Adrenal gland (tissue), 12 donors: ENCODE results near the gene SESTD1. TPM values are rescaled to one million over a fixed set of nuclear protein-coding genes. Genes with fewer than 3 reads are reported as not detected.

Source experiments
- DNase-seq, 7 donors: peaks; one replicate each; pipeline ENCODE4 v3.0.0-alpha.2; 2019 to 2020
- H3K27ac ChIP-seq, 5 donors: fragments of 200-600 bp; sonication (generic) in 4 of 5; 1 replicate in 3 of 5; 2 replicates in 2 of 5; pipeline versions ENCODE4 v1.5.1 to v1.8.0; 2016 to 2020; ENCODE audit warnings: mild to moderate bottlenecking in 1 of 5
- H3K27me3 ChIP-seq: fragments of 200-600 bp; 2 replicates; pipeline ENCODE4 v1.8.0; 2021
- H3K36me3 ChIP-seq, 2 donors: fragments of 200-600 bp; replicated peaks in 1 of 2; 1 replicate in 1 of 2; 2 replicates in 1 of 2; pipeline versions ENCODE4 v1.5.1 to v1.8.0; 2018 to 2022
- H3K4me1 ChIP-seq, 2 donors: fragments of 200-600 bp; replicated peaks in 1 of 2; 1 replicate in 1 of 2; 2 replicates in 1 of 2; pipeline versions ENCODE4 v1.5.1 to v1.8.0; 2018 to 2021
- H3K4me3 ChIP-seq, 4 donors: fragments of 200-600 bp; sonication (generic) in 3 of 4; one replicate each; pipeline ENCODE4 v1.5.1; 2016 to 2018
- H3K9me3 ChIP-seq, 3 donors: fragments of 200-600 bp; sonication (generic) in 1 of 3; replicated peaks in 1 of 3; 1 replicate in 2 of 3; 2 replicates in 1 of 3; pipeline versions ENCODE4 v1.5.1 to v1.8.0; 2016 to 2021
- CTCF ChIP-seq, 6 experiments: fragments of 450-650 bp in 4 of 6; fragments of 200-600 bp in 2 of 6; sonication (generic) in 1 of 6; IDR thresholded peaks; 1 replicate in 5 of 6; 2 replicates in 1 of 6; pipeline versions ENCODE4 v1.5.1 to v1.8.0; 2016 to 2021; ENCODE audit warnings: antibody characterized with exemption in 6 of 6, mild to moderate bottlenecking in 2 of 6, moderate library complexity in 1 of 6
- POLR2A ChIP-seq, 2 donors: fragments of 450-650 bp; IDR thresholded peaks; one replicate each; pipeline ENCODE4 v1.6.1; 2017; ENCODE audit warnings: antibody characterized with exemption in 2 of 2, mild to moderate bottlenecking in 2 of 2, moderate library complexity in 1 of 2
- WGBS, 4 donors: extraction: QIAGEN DNeasy Blood & Tissue Kit in 2 of 4; methylation state at CpG; one replicate each; pipeline versions ENCODE4 v1.1.5 to v1.1.7; 2013 to 2017; 5-methylcytosine and 5-hydroxymethylcytosine counted together
- intact Hi-C, 2 donors: fragments of 100-400 bp; cut with DNase I; formaldehyde crosslinking; loops; one replicate each; pipeline versions ENCODE4 v1.14.1 to v1.15.0; 2022 to 2023
- polyA plus RNA-seq, 3 donors: library from polyadenylated mRNA; stranded (reverse); fragments of 200-250 nt in 2 of 3; fragments of 350-450 nt in 1 of 3; fragmentation: Illumina TruSeq in 1 of 3; extraction: RNeasy Lipid Tissue Mini Kit (QIAGEN cat#74804) in 1 of 3; gene quantifications; one replicate each; pipeline ENCODE4 v1.2.3, GENCODE V29; 2013 to 2014
- total RNA-seq, 9 donors: library from RNA; depleted of rRNA in 4 of 9; stranded (reverse); fragments of >200 nt in 4 of 9; fragments of 120-200 nt in 1 of 9; fragmentation: NEBNext Ultra II Directional in 1 of 9; extraction: Animal tissue kit (Norgen Biotek cat#: 25700) in 1 of 9; gene quantifications; one replicate each; pipeline versions ENCODE4 v1.1.0 to v1.2.4, GENCODE V29; 2013 to 2023
- donor health status: healthy with polysubstance abuse.
- donor health status: Bipolar disorder and iron deficiency.
- donor health status: DM: yes; HTN: yes; CAD: no.
- donor health status: DM: no; HTN: no; CAD: no.
- donor health status: DM: no; HTN: no; CAD: no.
- donor health status: DM: yes; HTN: yes; CAD: no.

SESTD1 gene
- total and polyA plus RNA-seq, 12 donors, result 4.7 to 28.2 (median 14.8) TPM

GRCh38 chr2:179129574-179130238, 134.9 kb downstream of the SESTD1 start:
- 49 to 66% (median 54%) methylated on average over 1 of the region's 1 CpG for WGBS, 4 donors
- TF ChIP-seq CTCF (IDR thresholded peaks at IDR 0.05) (peak; percentile 29 to 65 (median 48)), POLR2A (IDR thresholded peaks at IDR 0.05) (no peak)
- no peak overlapping the region for H3K4me3 ChIP-seq
- DNase-seq, result peak in 2 of 7 donors; percentile 2 to 10
- H3K9me3 ChIP-seq, result no peaks in the 10 kb centered on the region
- H3K27ac ChIP-seq, result no peak overlapping the region
- no peaks in the 10 kb centered on the region for H3K27me3 ChIP-seq
- intact Hi-C loops, result loop anchor here in 1 of 2 donors (10.0 kb wide), 1 partner anchor 235 kb away; no protein-coding TSS in a partner anchor
- no peaks in the 10 kb centered on the region for H3K36me3 ChIP-seq
- H3K4me1 ChIP-seq, result no peaks in the 10 kb centered on the region

GRCh38 chr2:179125404-179125803, 139.2 kb downstream of the SESTD1 start:
- H3K36me3 ChIP-seq, result no peaks in the 10 kb centered on the region
- TF ChIP-seq POLR2A (IDR thresholded peaks at IDR 0.05), result no peak
- TF ChIP-seq CTCF (IDR thresholded peaks at IDR 0.05), result no peak
- H3K27me3 ChIP-seq, result no peaks in the 10 kb centered on the region
- H3K27ac ChIP-seq, result no peak overlapping the region
- no peaks in the 10 kb centered on the region for H3K9me3 ChIP-seq
- DNase-seq, result no peak
- H3K4me1 ChIP-seq, result no peaks in the 10 kb centered on the region
- H3K4me3 ChIP-seq, result no peak overlapping the region
- WGBS, 4 donors, result 97 to 99% (median 98%) methylated on average over 3 of the region's 3 CpGs
- intact Hi-C loops, result loop anchor here in 1 of 2 donors (10.0 kb wide), 1 partner anchor 231 kb away; no protein-coding TSS in a partner anchor

DNA sequence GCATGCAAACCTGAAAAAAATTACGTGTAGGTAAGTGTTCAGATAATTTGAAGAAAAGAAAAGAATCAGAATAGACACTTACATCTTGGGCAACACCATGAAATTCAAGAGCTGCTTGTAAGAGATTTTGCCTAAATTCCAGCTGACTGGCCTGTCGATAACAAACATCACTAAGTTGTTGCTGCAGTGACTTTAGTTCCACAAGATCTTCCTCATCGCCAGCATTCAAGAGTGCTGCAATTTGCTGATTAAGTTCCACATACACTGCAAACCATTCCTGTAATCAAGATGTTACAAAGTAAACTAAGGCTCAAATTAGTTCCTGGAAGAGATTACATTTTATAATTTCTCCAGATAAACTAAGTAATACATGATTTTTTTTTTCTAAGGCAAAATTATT, 140.3 kb downstream of the SESTD1 start:
- H3K27ac ChIP-seq, result no peak overlapping the region
- no peaks in the 10 kb centered on the region for H3K27me3 ChIP-seq
- 78 to 94% (median 93%) methylated on average over 3 of the region's 3 CpGs for WGBS, 4 donors
- no peaks in the 10 kb centered on the region for H3K9me3 ChIP-seq
- H3K4me3 ChIP-seq, result no peak overlapping the region
- no peaks in the 10 kb centered on the region for H3K4me1 ChIP-seq
- TF ChIP-seq POLR2A (IDR thresholded peaks at IDR 0.05) (no peak), CTCF (IDR thresholded peaks at IDR 0.05) (no peak)
- no peak for DNase-seq
- no peaks in the 10 kb centered on the region for H3K36me3 ChIP-seq
- intact Hi-C loops, result loop anchor here in 1 of 2 donors (10.0 kb wide), 1 partner anchor 229 kb away; no protein-coding TSS in a partner anchor

- H3K27ac ChIP-seq, result no peak overlapping the region
- no peak for TF ChIP-seq CTCF (IDR thresholded peaks at IDR 0.05)
- TF ChIP-seq POLR2A (IDR thresholded peaks at IDR 0.05), result no peak
- 90 to 100% (median 96%) methylated on average over 1 of the region's 1 CpG for WGBS, 4 donors
- H3K4me3 ChIP-seq, result no peak overlapping the region
- intact Hi-C loops, result loop anchor here in 1 of 2 donors (10.0 kb wide), 1 partner anchor 228 kb away; no protein-coding TSS in a partner anchor
- H3K36me3 ChIP-seq, result no peaks in the 10 kb centered on the region
- no peaks in the 10 kb centered on the region for H3K4me1 ChIP-seq
- no peaks in the 10 kb centered on the region for H3K27me3 ChIP-seq
- H3K9me3 ChIP-seq, result no peaks in the 10 kb centered on the region
- no peak for DNase-seq
These were observed 141.4 kb downstream of the SESTD1 start for GRCh38 chr2:179123272-179123662.
